A673 (cell line): ENCODE measurements around the gene RP2. TPM values are rescaled to one million over a fixed set of nuclear protein-coding genes. Genes with fewer than 3 reads are reported as not detected.

Experiments
- BruUV-seq: library from RNA; stranded (reverse); fragments of 400-500 nt; replicated peaks from 2 replicates; lab custom pipeline; 2021; lab: Mats Ljungman, UMichigan
- CTCF ChIA-PET: fragments of 300-600 bp; sonication (Branson Sonifier 250); formaldehyde crosslinking; loops from one replicate; lab custom pipeline; 2022; ENCODE audit warnings: antibody characterized with exemption; lab: Charles Lee
- POLR2A ChIA-PET: fragments of 300-600 bp; sonication (Branson Sonifier 250); formaldehyde crosslinking; loops from one replicate; lab custom pipeline; 2022; ENCODE audit warnings: antibody characterized with exemption; ENCODE audit not compliant: low non-redundant PET; lab: Charles Lee
- DNase-seq: peaks from one replicate; pipeline ENCODE4 v3.0.0-alpha.2; 2015; ENCODE audit warnings: low spot score
- H3K27ac ChIP-seq: fragments of 200-600 bp; sonication (generic); 2 replicates; pipeline ENCODE4 v1.5.1; 2016; ENCODE audit warnings: mixed run types, low read depth, mild to moderate bottlenecking, mixed read lengths, antibody characterized with exemption, low read length; ENCODE audit not compliant: poor library complexity, severe bottlenecking
- H3K27me3 ChIP-seq: fragments of 200-600 bp; sonication (generic); replicated peaks from 2 replicates; pipeline ENCODE4 v1.6.1; 2017; ENCODE audit warnings: mixed run types, low read depth, mild to moderate bottlenecking, mixed read lengths, antibody characterized with exemption, low read length; ENCODE audit not compliant: insufficient read depth, poor library complexity
- H3K36me3 ChIP-seq: fragments of 200-600 bp; sonication (generic); 2 replicates; pipeline ENCODE4 v1.6.1; 2016; ENCODE audit warnings: mixed run types, mild to moderate bottlenecking, mixed read lengths, antibody characterized with exemption, low read length; ENCODE audit not compliant: insufficient read depth, poor library complexity, severe bottlenecking
- H3K4me1 ChIP-seq: fragments of 200-600 bp; sonication (generic); 2 replicates; pipeline ENCODE4 v1.6.1; 2017; ENCODE audit warnings: mixed run types, mild to moderate bottlenecking, mixed read lengths, antibody characterized with exemption, low read length; ENCODE audit not compliant: insufficient read depth, poor library complexity, severe bottlenecking
- H3K4me3 ChIP-seq: fragments of 200-600 bp; sonication (generic); 2 replicates; pipeline ENCODE4 v1.5.1; 2016; ENCODE audit warnings: low read depth, mixed run types, mild to moderate bottlenecking, mixed read lengths, low read length; ENCODE audit not compliant: poor library complexity, severe bottlenecking
- H3K9me3 ChIP-seq: fragments of 200-600 bp; sonication (generic); 2 replicates; pipeline ENCODE4 v1.6.1; 2016; ENCODE audit warnings: mixed run types, low read depth, mild to moderate bottlenecking, mixed read lengths, antibody characterized with exemption, low read length; ENCODE audit not compliant: poor library complexity, severe bottlenecking
- CTCF ChIP-seq: fragments of 300-800, 200-600 bp; sonication (generic); conservative IDR thresholded peaks from 2 replicates; pipeline ENCODE4 v1.5.1; 2017; ENCODE audit warnings: low read depth, mild to moderate bottlenecking, antibody characterized with exemption, low read length, moderate library complexity, mixed read lengths
- EZH2 ChIP-seq: fragments of 200-600 bp; sonication (generic); IDR thresholded peaks from 2 replicates; pipeline ENCODE4 v1.6.1; 2017; ENCODE audit warnings: borderline replicate concordance, low read depth, mild to moderate bottlenecking, mixed read lengths, antibody characterized with exemption, low read length; ENCODE audit not compliant: poor library complexity, severe bottlenecking
- intact Hi-C: fragments of 100-400 bp; cut with micrococcal nuclease; formaldehyde crosslinking; loops from one replicate; pipeline ENCODE4 v1.10.0; 2022; ENCODE audit not compliant: unreplicated experiment
- total RNA-seq: library from RNA; stranded (reverse); gene quantifications from 2 replicates; pipeline ENCODE4 v1.2.3, GENCODE V29; 2021

Gene RP2
- total RNA-seq, 1 experiment from 2014 or later: 24.7 TPM

GRCh38 chrX:46841346-46841745, 4.5 kb downstream of the RP2 start:
- no peaks in the 10 kb centered on the region for H3K36me3 ChIP-seq
- TF ChIP-seq CTCF: no peak
- TF ChIP-seq EZH2: no peak
- ChIA-PET CTCF (no interaction called here), POLR2A (no interaction called here)
- no peaks in the 10 kb centered on the region for H3K9me3 ChIP-seq
- intact Hi-C loops: no loop called here
- no TSS peak for BruUV-seq
- H3K4me1 ChIP-seq: no peaks in the 10 kb centered on the region
- no peaks in the 10 kb centered on the region for H3K27me3 ChIP-seq
- no peak overlapping the region for H3K4me3 ChIP-seq
- no peak overlapping the region for H3K27ac ChIP-seq
- peak; percentile 37 for DNase-seq

- POLR2A ChIA-PET: no interaction called here
- DNase-seq: no peak
- H3K27me3 ChIP-seq: no peaks in the 10 kb centered on the region
- no peak overlapping the region for H3K4me3 ChIP-seq
- CTCF ChIA-PET: no interaction called here
- no peaks in the 10 kb centered on the region for H3K4me1 ChIP-seq
- no peak for TF ChIP-seq EZH2
- TF ChIP-seq CTCF: no peak
- intact Hi-C loops: no loop called here
- H3K36me3 ChIP-seq: no peaks in the 10 kb centered on the region
- H3K27ac ChIP-seq: no peak overlapping the region
- BruUV-seq: no TSS peak
- peaks cover 6% of the 10 kb centered on the region for H3K9me3 ChIP-seq
Measured at GRCh38 chrX:46844913-46845312, 8.1 kb downstream of the RP2 start.

- no TSS peak for BruUV-seq
- no peak overlapping the region for H3K4me3 ChIP-seq
- no peaks in the 10 kb centered on the region for H3K36me3 ChIP-seq
- intact Hi-C loops: no loop called here
- DNase-seq: no peak
- POLR2A ChIA-PET: no interaction called here
- H3K9me3 ChIP-seq: peaks cover 6% of the 10 kb centered on the region
- no peaks in the 10 kb centered on the region for H3K27me3 ChIP-seq
- no peaks in the 10 kb centered on the region for H3K4me1 ChIP-seq
- CTCF ChIA-PET: interaction anchor here (0.6 kb wide), 1 partner anchor 518 kb away, joined by 4 read pairs; no protein-coding TSS in a partner anchor
- TF ChIP-seq EZH2: no peak
- TF ChIP-seq CTCF: no peak
- no peak overlapping the region for H3K27ac ChIP-seq
Measured at GRCh38 chrX:46849933-46850332, 13.1 kb downstream of the RP2 start.
